Measurements from ENCODE around the gene SARDH. TPM values are rescaled to one million over a fixed set of nuclear protein-coding genes. Genes with fewer than 3 reads are reported as not detected.

SARDH gene
- total RNA-seq, 4 donors from 2014 or later: 0.39 to 2.9 (median 0.51) TPM

DNA sequence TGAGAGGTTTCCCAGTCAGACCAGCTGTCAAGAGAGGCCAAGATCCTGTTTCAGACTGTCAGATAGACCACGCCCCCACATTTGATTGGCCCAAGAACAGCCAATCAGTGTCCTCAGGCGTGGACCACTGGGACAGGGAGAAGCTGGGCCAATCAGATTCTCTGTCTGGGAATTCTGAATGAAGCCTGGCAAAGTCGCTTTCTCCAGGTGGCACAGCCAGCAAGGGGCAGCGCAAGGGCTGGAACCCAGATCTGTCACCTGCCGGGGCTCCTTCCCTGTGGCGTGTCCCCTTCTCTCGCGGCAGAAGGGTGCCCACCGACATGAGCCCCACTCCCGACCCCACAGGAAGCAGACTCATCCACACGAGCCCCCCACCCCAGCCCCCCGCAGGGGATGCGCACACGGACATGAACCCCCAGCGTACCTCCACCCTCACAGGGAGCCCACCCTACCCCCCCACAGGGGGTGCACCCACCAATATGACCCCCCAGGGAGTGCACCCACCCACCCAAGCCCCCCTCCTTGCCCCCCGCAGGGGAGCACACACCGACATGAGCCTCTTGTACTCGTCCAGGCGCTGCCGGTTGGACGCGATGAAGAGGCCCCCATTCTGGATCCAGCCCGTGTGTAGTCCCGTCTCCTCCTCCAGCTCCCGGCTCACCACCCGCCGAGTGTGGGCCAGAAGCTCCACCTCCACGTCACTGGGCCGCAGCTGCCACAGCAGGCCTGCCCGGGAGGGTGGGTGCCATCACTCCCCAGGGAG, 6.1 kb downstream of the SARDH start:
- Histone ChIP-seq H3K4me3 (no peak overlapping the region), H3K4me1 (peaks cover 0 to 2% (median under 1%) of the 10 kb centered on the region in 4 donors), H3K36me3 (no peaks in the 10 kb centered on the region), H3K9me3 (no peaks in the 10 kb centered on the region), H3K27me3 (peaks cover 0 to 35% (median 0%) of the 10 kb centered on the region in 4 donors), H3K27ac (replicated peaks in 1 of 4) (no peak overlapping the region)
- intact Hi-C loops (cut with DNase I): no loop called here
- TF ChIP-seq, protein P1, sequence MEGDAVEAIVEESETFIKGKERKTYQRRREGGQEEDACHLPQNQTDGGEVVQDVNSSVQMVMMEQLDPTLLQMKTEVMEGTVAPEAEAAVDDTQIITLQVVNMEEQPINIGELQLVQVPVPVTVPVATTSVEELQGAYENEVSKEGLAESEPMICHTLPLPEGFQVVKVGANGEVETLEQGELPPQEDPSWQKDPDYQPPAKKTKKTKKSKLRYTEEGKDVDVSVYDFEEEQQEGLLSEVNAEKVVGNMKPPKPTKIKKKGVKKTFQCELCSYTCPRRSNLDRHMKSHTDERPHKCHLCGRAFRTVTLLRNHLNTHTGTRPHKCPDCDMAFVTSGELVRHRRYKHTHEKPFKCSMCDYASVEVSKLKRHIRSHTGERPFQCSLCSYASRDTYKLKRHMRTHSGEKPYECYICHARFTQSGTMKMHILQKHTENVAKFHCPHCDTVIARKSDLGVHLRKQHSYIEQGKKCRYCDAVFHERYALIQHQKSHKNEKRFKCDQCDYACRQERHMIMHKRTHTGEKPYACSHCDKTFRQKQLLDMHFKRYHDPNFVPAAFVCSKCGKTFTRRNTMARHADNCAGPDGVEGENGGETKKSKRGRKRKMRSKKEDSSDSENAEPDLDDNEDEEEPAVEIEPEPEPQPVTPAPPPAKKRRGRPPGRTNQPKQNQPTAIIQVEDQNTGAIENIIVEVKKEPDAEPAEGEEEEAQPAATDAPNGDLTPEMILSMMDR (IDR thresholded peaks at IDR 0.05): no peak
- 65% methylated on average over 24 of the region's 30 CpGs for WGBS
- DNase-seq (ENCODE audit: extremely low spot score): no peak

DNA sequence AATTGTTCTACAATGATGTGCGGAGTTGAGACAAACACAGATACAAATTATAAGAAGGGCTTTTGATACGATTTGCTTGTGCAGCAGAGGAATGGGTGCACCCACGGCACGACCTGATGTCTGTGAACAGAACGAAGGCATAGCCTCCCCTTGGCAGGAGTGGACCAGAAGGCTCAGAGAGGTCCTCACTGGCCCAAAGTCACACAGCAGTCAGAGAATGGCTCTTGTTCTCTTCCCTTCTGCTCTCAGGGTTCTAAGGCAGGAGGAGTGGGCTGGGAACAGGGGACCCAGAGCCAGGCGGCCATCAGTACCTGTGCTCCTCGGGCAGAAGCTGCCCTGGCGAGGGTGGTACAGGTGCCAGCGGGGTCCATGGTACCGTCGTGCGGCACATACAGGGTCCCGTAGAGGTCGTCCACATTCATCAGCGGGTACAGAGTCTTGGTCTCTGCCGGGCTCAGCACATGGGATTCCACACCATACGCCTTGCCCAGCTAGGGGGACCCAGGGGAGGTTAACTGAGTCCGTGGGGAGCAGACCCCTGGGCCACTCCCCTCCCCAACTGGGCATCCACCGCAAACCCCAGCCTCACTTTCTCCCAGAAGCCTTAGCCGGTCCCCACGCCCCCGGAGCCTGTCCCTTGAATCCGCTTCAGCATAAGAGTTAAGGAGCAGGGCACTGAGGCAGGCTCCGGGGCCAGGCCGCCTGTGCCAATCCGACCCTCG, 7.0 kb downstream of the SARDH start:
- Histone ChIP-seq H3K27me3 (peaks cover 0 to 42% (median 0%) of the 10 kb centered on the region in 4 donors), H3K9me3 (no peaks in the 10 kb centered on the region), H3K27ac (replicated peaks in 1 of 4) (no peak overlapping the region), H3K4me1 (no peaks in the 10 kb centered on the region), H3K36me3 (no peaks in the 10 kb centered on the region), H3K4me3 (no peak overlapping the region)
- DNase-seq (ENCODE audit: extremely low spot score): no peak
- WGBS: 85% methylated on average over 16 of the region's 27 CpGs
- no peak for TF ChIP-seq POLR2AphosphoS5 (IDR thresholded peaks at IDR 0.05)
- TF ChIP-seq, protein P1 (IDR thresholded peaks at IDR 0.05): no peak
- TF ChIP-seq EP300 (IDR thresholded peaks at IDR 0.05): no peak
- TF ChIP-seq POLR2A (IDR thresholded peaks at IDR 0.05; ENCODE audit: low read depth): no peak
- intact Hi-C loops (cut with DNase I): no loop called here

DNA sequence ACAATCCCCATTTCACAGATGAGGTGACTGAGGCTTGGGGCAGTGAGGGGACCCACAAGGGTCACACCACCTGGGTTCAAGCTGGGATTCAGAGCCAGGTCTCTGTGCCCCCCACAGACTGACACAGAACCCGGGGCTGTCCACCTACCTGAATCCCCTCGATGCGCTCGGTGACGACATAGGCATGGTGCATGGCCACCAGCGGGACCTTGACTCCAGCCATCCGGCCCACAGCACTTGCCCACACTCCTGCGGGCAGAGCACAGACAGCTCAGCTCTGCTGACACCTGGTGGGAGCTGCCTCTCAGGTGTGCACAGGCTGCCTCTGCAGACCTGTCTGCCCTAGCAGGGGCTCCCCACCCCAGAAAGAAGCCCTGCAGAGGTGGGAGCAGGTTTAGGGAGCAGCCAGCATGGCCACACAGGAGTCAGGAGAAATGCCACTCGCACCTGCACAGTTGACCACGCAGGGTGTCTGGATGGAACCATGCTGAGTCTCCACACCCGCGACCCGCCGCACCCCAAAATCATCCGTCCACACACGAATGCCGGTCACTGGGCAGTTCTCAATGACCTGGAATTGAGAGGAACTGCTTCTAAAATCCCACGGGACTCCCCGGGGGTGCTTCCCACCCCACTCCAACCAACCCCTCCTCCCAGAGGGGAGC, 8.4 kb downstream of the SARDH start:
- no peak overlapping the region for H3K27ac ChIP-seq (replicated peaks in 1 of 4)
- H3K4me3 ChIP-seq: no peak overlapping the region
- TF ChIP-seq EP300 (IDR thresholded peaks at IDR 0.05) (no peak), POLR2AphosphoS5 (IDR thresholded peaks at IDR 0.05) (no peak), POLR2A (IDR thresholded peaks at IDR 0.05; ENCODE audit: low read depth) (no peak)
- TF ChIP-seq, protein P1 (IDR thresholded peaks at IDR 0.05): no peak
- H3K9me3 ChIP-seq: no peaks in the 10 kb centered on the region
- intact Hi-C loops (cut with DNase I): no loop called here
- H3K4me1 ChIP-seq: no peaks in the 10 kb centered on the region
- H3K27me3 ChIP-seq: peaks cover 0 to 38% (median 0%) of the 10 kb centered on the region in 4 donors
- no peak for DNase-seq (ENCODE audit: extremely low spot score)
- H3K36me3 ChIP-seq: no peaks in the 10 kb centered on the region
- 80% methylated on average over 1 of the region's 19 CpGs for WGBS

DNA sequence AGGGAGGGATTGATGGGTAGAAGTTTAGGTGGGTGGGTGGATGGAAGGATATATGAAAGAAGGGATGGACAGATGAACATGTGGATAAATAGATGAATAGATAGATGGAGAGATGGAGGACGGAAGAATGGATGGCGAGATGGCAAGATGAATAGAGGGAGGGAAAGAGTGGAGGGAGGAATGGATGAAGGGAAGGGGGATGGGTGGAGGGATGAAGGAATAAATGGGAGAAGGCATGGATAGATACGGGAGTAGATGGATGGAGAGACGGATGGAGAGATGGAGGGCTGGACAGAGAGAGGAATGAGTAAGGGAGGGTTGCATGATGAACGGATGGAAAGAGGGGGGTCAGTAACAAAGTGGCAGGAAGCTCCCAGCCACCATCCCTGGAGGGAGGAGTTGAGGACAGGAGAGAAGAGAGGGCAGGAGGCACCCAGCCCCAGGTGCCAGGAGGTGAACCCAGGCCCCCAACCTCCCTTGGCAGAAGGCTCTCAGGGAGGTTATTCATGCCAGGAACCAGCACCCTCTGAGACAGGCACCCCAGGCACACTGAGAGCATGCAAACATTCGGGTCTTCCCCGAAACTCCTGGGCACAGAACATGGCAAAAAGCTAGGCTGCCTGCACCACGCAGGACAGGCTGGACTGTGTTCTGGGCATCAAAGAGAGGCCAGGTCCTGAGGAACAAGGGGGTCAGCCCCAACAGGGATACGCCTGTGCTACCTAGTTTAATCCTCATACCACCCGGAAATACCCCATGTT, 9.1 kb downstream of the SARDH start:
- H3K27me3 ChIP-seq: peaks cover 0 to 33% (median 0%) of the 10 kb centered on the region in 4 donors
- H3K36me3 ChIP-seq: no peaks in the 10 kb centered on the region
- H3K4me3 ChIP-seq: no peak overlapping the region
- TF ChIP-seq EP300 (IDR thresholded peaks at IDR 0.05) (no peak), POLR2AphosphoS5 (IDR thresholded peaks at IDR 0.05) (no peak), POLR2A (IDR thresholded peaks at IDR 0.05; ENCODE audit: low read depth) (no peak)
- TF ChIP-seq, protein P1 (IDR thresholded peaks at IDR 0.05): no peak
- no peaks in the 10 kb centered on the region for H3K9me3 ChIP-seq
- intact Hi-C loops (cut with DNase I): no loop called here
- no peaks in the 10 kb centered on the region for H3K4me1 ChIP-seq
- DNase-seq (ENCODE audit: extremely low spot score): no peak
- 77% methylated on average over 8 of the region's 10 CpGs for WGBS
- no peak overlapping the region for H3K27ac ChIP-seq (replicated peaks in 1 of 4)

Measured in esophagus muscularis mucosa (tissue), 4 donors.